ENCODE results near the gene STK32B.

Gene STK32B

DNA sequence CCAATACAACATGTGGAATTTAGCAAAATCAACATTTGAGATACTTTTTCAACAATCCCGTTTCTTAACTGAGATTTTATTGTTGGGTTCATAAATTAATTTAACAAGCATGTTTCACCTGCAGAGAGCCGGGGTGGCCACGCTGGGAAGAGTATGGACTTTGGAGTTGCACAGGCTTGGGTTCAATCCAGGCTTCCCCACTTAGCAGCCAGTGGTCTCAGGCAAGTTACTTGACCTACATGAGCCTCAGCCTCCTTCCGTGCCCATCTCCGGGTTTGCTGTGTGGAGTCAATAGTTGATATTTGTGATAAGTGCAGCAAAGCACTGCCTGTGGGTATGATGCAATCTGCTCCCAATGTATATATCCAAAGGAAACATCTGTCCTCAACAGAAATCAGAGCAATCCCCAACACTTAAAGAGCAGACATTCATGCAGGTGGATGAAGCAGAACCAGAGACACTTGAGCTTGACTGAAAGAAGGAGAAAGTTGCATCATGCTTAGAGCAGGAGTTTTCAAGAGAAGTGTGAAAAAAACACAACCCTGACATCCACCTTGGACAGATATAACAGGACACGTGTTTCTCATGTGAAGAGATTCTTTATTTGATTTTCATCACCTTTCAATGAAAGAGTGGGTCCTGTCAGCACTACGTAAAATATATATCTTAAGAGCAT is 37.1 kb upstream of the STK32B start:
- peaks cover under 1 to 16% of the 10 kb centered on the region in 2 donors for H3K27me3 ChIP-seq (ENCODE audit: control insufficient read depth in 1 of 2, insufficient read depth in 2 of 2, low read length in 2 of 2)
- no peaks in the 10 kb centered on the region for H3K36me3 ChIP-seq (ENCODE audit: control insufficient read depth in 1 of 2, insufficient read depth in 2 of 2, low read length in 2 of 2)
- H3K4me3 ChIP-seq (ENCODE audit: low read depth in 1 of 2, low read length in 2 of 2), result no peak overlapping the region
- no peaks in the 10 kb centered on the region for H3K4me1 ChIP-seq (ENCODE audit: control insufficient read depth in 1 of 2, insufficient read depth in 2 of 2, low read length in 2 of 2)
- no peaks in the 10 kb centered on the region for H3K9me3 ChIP-seq (ENCODE audit: control insufficient read depth in 1 of 2, low read length in 2 of 2)
- H3K27ac ChIP-seq (ENCODE audit: low read depth, low read length), result no peak overlapping the region
- H3K9ac ChIP-seq (ENCODE audit: low read depth in 1 of 2, low read length in 2 of 2), result no peak overlapping the region

GRCh38 chr4:5018096-5018495 is 33.2 kb upstream of the STK32B start:
- Histone ChIP-seq H3K27me3 (ENCODE audit: control insufficient read depth in 1 of 2, insufficient read depth in 2 of 2, low read length in 2 of 2) (peaks cover 3 to 21% of the 10 kb centered on the region in 2 donors), H3K9ac (ENCODE audit: low read depth in 1 of 2, low read length in 2 of 2) (no peak overlapping the region), H3K27ac (ENCODE audit: low read depth, low read length) (no peak overlapping the region), H3K9me3 (ENCODE audit: control insufficient read depth in 1 of 2, low read length in 2 of 2) (no peaks in the 10 kb centered on the region), H3K36me3 (ENCODE audit: control insufficient read depth in 1 of 2, insufficient read depth in 2 of 2, low read length in 2 of 2) (no peaks in the 10 kb centered on the region), H3K4me1 (ENCODE audit: control insufficient read depth in 1 of 2, insufficient read depth in 2 of 2, low read length in 2 of 2) (no peaks in the 10 kb centered on the region), H3K4me3 (ENCODE audit: low read depth in 1 of 2, low read length in 2 of 2) (no peak overlapping the region)

GRCh38 chr4:5018603-5019002 is 32.7 kb upstream of the STK32B start:
- Histone ChIP-seq H3K27me3 (ENCODE audit: control insufficient read depth in 1 of 2, insufficient read depth in 2 of 2, low read length in 2 of 2) (peaks cover 3 to 21% of the 10 kb centered on the region in 2 donors), H3K9me3 (ENCODE audit: control insufficient read depth in 1 of 2, low read length in 2 of 2) (no peaks in the 10 kb centered on the region), H3K9ac (ENCODE audit: low read depth in 1 of 2, low read length in 2 of 2) (no peak overlapping the region), H3K36me3 (ENCODE audit: control insufficient read depth in 1 of 2, insufficient read depth in 2 of 2, low read length in 2 of 2) (no peaks in the 10 kb centered on the region), H3K4me3 (ENCODE audit: low read depth in 1 of 2, low read length in 2 of 2) (no peak overlapping the region), H3K4me1 (ENCODE audit: control insufficient read depth in 1 of 2, insufficient read depth in 2 of 2, low read length in 2 of 2) (no peaks in the 10 kb centered on the region), H3K27ac (ENCODE audit: low read depth, low read length) (no peak overlapping the region)

DNA sequence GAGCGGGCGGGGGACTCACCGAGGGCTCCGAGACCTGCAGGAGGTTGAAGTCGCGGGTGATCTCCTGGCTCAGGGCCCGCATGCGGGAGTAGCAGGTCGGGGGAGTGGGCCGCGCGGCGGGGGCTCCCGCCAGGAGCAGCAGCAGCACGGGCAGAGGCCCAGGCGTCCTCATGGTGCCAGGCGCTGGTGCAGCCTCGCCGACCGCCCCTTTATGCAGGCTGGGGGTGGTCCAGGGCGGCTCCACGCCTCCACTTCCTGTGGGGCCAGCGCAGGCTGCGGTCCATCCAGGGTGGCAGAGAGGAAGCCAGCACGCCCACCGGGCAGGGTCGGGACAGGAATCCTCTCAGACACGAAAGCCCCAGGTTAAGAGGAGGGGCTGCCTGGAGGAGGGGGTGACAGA is 32.0 kb upstream of the STK32B start, which contains the start of gene CYTL1:
Gene CYTL1, minus strand, starts transcription at position 185 of the 400 bp plus-strand sequence. Its CDS starts 13 bp downstream, at position 172.
- Histone ChIP-seq H3K27me3 (ENCODE audit: control insufficient read depth in 1 of 2, insufficient read depth in 2 of 2, low read length in 2 of 2) (peaks cover 3 to 21% of the 10 kb centered on the region in 2 donors), H3K9me3 (ENCODE audit: control insufficient read depth in 1 of 2, low read length in 2 of 2) (no peaks in the 10 kb centered on the region), H3K9ac (ENCODE audit: low read depth in 1 of 2, low read length in 2 of 2) (no peak within 1 kb of the TSS), H3K27ac (ENCODE audit: low read depth, low read length) (no peak within 1 kb of the TSS), H3K36me3 (ENCODE audit: control insufficient read depth in 1 of 2, insufficient read depth in 2 of 2, low read length in 2 of 2) (no peaks in the 10 kb centered on the region), H3K4me3 (ENCODE audit: low read depth in 1 of 2, low read length in 2 of 2) (no peak within 1 kb of the TSS), H3K4me1 (ENCODE audit: control insufficient read depth in 1 of 2, insufficient read depth in 2 of 2, low read length in 2 of 2) (no peaks in the 10 kb centered on the region)

DNA sequence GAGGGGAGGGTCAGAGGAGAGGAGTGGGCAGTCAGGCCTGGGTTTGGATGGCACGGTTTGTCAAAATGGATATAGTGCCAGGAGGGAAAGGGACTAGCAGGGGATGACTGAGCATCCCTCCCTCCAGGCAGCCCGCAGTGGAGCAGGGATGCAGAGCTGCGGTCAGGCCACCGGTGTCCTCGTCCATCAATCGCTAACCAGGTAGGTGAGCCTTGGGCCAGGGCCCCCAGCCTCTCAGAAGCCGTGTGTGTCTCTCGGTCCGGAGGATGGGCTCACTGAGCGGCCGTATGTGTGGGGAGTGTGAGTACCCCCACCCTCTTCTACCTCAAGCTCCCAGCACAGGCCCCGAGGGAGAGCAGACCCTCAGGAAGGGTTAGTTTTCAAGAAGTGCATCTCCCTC is 31.5 kb upstream of the STK32B start:
- H3K9me3 ChIP-seq (ENCODE audit: control insufficient read depth in 1 of 2, low read length in 2 of 2), result no peaks in the 10 kb centered on the region
- no peak overlapping the region for H3K9ac ChIP-seq (ENCODE audit: low read depth in 1 of 2, low read length in 2 of 2)
- H3K27ac ChIP-seq (ENCODE audit: low read depth, low read length), result no peak overlapping the region
- no peaks in the 10 kb centered on the region for H3K36me3 ChIP-seq (ENCODE audit: control insufficient read depth in 1 of 2, insufficient read depth in 2 of 2, low read length in 2 of 2)
- peaks cover 3 to 21% of the 10 kb centered on the region in 2 donors for H3K27me3 ChIP-seq (ENCODE audit: control insufficient read depth in 1 of 2, insufficient read depth in 2 of 2, low read length in 2 of 2)
- H3K4me1 ChIP-seq (ENCODE audit: control insufficient read depth in 1 of 2, insufficient read depth in 2 of 2, low read length in 2 of 2), result no peaks in the 10 kb centered on the region
- no peak overlapping the region for H3K4me3 ChIP-seq (ENCODE audit: low read depth in 1 of 2, low read length in 2 of 2)

GRCh38 chr4:5020341-5020740 is 30.9 kb upstream of the STK32B start:
- H3K9me3 ChIP-seq (ENCODE audit: control insufficient read depth in 1 of 2, low read length in 2 of 2), result no peaks in the 10 kb centered on the region
- no peak overlapping the region for H3K27ac ChIP-seq (ENCODE audit: low read depth, low read length)
- H3K27me3 ChIP-seq (ENCODE audit: control insufficient read depth in 1 of 2, insufficient read depth in 2 of 2, low read length in 2 of 2), result peaks cover 3 to 21% of the 10 kb centered on the region in 2 donors
- H3K36me3 ChIP-seq (ENCODE audit: control insufficient read depth in 1 of 2, insufficient read depth in 2 of 2, low read length in 2 of 2), result no peaks in the 10 kb centered on the region
- H3K4me1 ChIP-seq (ENCODE audit: control insufficient read depth in 1 of 2, insufficient read depth in 2 of 2, low read length in 2 of 2), result no peaks in the 10 kb centered on the region
- H3K9ac ChIP-seq (ENCODE audit: low read depth in 1 of 2, low read length in 2 of 2), result no peak overlapping the region
- no peak overlapping the region for H3K4me3 ChIP-seq (ENCODE audit: low read depth in 1 of 2, low read length in 2 of 2)

DNA sequence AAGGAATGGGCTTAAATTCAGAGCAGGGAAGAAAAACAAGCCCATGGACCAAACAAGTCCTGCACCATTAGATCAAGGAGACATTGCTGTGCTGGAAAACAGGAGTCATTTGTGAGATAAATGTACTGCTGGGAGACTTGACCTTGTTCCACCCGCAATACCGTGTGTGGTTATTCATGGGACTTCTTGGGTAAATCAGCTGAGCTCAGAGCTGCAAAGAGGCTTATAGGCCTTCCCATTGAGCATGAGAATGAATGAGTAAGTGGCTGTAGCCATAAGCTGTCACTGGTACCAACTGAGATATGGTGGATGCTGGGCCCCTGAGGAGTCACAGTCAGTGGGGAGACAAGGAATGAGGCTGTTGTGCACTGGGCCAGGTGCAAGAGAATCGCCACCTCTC is 29.7 kb upstream of the STK32B start:
- no peaks in the 10 kb centered on the region for H3K9me3 ChIP-seq (ENCODE audit: control insufficient read depth in 1 of 2, low read length in 2 of 2)
- H3K36me3 ChIP-seq (ENCODE audit: control insufficient read depth in 1 of 2, insufficient read depth in 2 of 2, low read length in 2 of 2), result no peaks in the 10 kb centered on the region
- H3K9ac ChIP-seq (ENCODE audit: low read depth in 1 of 2, low read length in 2 of 2), result no peak overlapping the region
- H3K27me3 ChIP-seq (ENCODE audit: control insufficient read depth in 1 of 2, insufficient read depth in 2 of 2, low read length in 2 of 2), result peaks cover 3 to 12% of the 10 kb centered on the region in 2 donors
- H3K27ac ChIP-seq (ENCODE audit: low read depth, low read length), result no peak overlapping the region
- H3K4me1 ChIP-seq (ENCODE audit: control insufficient read depth in 1 of 2, insufficient read depth in 2 of 2, low read length in 2 of 2), result no peaks in the 10 kb centered on the region
- no peak overlapping the region for H3K4me3 ChIP-seq (ENCODE audit: low read depth in 1 of 2, low read length in 2 of 2)

DNA sequence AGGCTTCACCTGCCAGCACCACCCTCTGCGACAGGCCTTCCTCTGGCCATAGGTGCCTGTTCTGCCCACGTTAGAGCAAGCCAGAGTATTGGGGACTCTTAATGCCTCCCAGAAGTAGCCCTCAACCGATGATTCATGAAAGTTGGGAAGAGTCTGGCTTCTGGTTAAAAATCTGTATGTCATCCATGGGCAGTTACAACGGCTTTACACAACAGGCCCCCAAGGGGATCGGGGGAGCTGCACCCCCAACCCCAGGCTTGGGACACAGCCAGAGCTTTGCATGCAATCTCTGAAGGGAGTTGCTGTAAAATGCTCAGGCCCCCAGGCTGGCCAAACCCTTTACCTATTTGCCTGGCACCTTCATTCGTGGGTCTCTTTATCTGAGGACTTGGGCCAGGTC is 26.6 kb upstream of the STK32B start:
- H3K9ac ChIP-seq (ENCODE audit: low read depth in 1 of 2, low read length in 2 of 2), result no peak overlapping the region
- H3K27ac ChIP-seq (ENCODE audit: low read depth, low read length), result no peak overlapping the region
- no peaks in the 10 kb centered on the region for H3K9me3 ChIP-seq (ENCODE audit: control insufficient read depth in 1 of 2, low read length in 2 of 2)

DNA sequence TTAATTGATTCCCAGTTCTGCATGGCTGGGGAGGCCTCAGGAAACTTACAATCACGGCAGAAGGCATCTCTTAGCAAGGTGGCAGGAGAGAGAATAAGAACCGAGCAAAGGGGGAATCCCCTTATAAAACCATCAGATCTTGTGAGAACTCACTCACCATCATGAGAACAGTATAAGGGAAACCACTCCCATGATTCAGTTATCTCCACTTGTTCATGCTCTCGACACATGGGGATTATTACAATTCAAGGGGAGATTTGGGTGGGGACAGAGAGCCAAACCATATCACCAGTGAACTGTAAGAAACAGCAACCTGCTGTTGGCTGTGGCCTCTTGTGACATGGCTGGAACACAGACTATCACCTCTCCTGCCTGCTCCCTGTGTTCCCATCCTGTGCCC is 24.9 kb upstream of the STK32B start:
- H3K4me3 ChIP-seq (ENCODE audit: low read depth in 1 of 2, low read length in 2 of 2), result no peak overlapping the region
- no peaks in the 10 kb centered on the region for H3K9me3 ChIP-seq (ENCODE audit: control insufficient read depth in 1 of 2, low read length in 2 of 2)
- no peaks in the 10 kb centered on the region for H3K36me3 ChIP-seq (ENCODE audit: control insufficient read depth in 1 of 2, insufficient read depth in 2 of 2, low read length in 2 of 2)
- H3K9ac ChIP-seq (ENCODE audit: low read depth in 1 of 2, low read length in 2 of 2), result no peak overlapping the region
- no peaks in the 10 kb centered on the region for H3K27me3 ChIP-seq (ENCODE audit: control insufficient read depth in 1 of 2, insufficient read depth in 2 of 2, low read length in 2 of 2)
- H3K27ac ChIP-seq (ENCODE audit: low read depth, low read length), result no peak overlapping the region
- H3K4me1 ChIP-seq (ENCODE audit: control insufficient read depth in 1 of 2, insufficient read depth in 2 of 2, low read length in 2 of 2), result no peaks in the 10 kb centered on the region

More for the DNA sequence above, 26.6 kb upstream of the STK32B start:
- no peaks in the 10 kb centered on the region for H3K27me3 ChIP-seq (ENCODE audit: control insufficient read depth in 1 of 2, insufficient read depth in 2 of 2, low read length in 2 of 2)
- no peaks in the 10 kb centered on the region for H3K36me3 ChIP-seq (ENCODE audit: control insufficient read depth in 1 of 2, insufficient read depth in 2 of 2, low read length in 2 of 2)
- H3K4me1 ChIP-seq (ENCODE audit: control insufficient read depth in 1 of 2, insufficient read depth in 2 of 2, low read length in 2 of 2), result no peaks in the 10 kb centered on the region
- H3K4me3 ChIP-seq (ENCODE audit: low read depth in 1 of 2, low read length in 2 of 2), result no peak overlapping the region

- H3K27ac ChIP-seq (ENCODE audit: low read depth, low read length), result no peak overlapping the region
- no peaks in the 10 kb centered on the region for H3K36me3 ChIP-seq (ENCODE audit: control insufficient read depth in 1 of 2, insufficient read depth in 2 of 2, low read length in 2 of 2)
- no peak overlapping the region for H3K9ac ChIP-seq (ENCODE audit: low read depth in 1 of 2, low read length in 2 of 2)
- no peaks in the 10 kb centered on the region for H3K9me3 ChIP-seq (ENCODE audit: control insufficient read depth in 1 of 2, low read length in 2 of 2)
- no peak overlapping the region for H3K4me3 ChIP-seq (ENCODE audit: low read depth in 1 of 2, low read length in 2 of 2)
- H3K27me3 ChIP-seq (ENCODE audit: control insufficient read depth in 1 of 2, insufficient read depth in 2 of 2, low read length in 2 of 2), result no peaks in the 10 kb centered on the region
- H3K4me1 ChIP-seq (ENCODE audit: control insufficient read depth in 1 of 2, insufficient read depth in 2 of 2, low read length in 2 of 2), result no peaks in the 10 kb centered on the region
These were observed 23.9 kb upstream of the STK32B start for GRCh38 chr4:5027346-5027745.

Data from duodenal mucosa (tissue), 2 donors.